Activated CD8-positive, alpha-beta T cell treated with anti-CD3 and anti-CD28 coated beads for 36 hours (primary cell): Measurements from ENCODE around the gene ASCL5. TPM values are rescaled to one million over a fixed set of nuclear protein-coding genes. Genes with fewer than 3 reads are reported as not detected.

Experiments
- ATAC-seq: fragments of 200-7000 bp; cut with Tn5 transposase; one replicate; pipeline ENCODE4 v1.10.0; 2021; ENCODE audit warnings: mild to moderate bottlenecking, moderate library complexity
- CTCF ChIA-PET: fragments of 350-600 bp; sonication (Branson Sonifier 250); formaldehyde crosslinking; loops from one replicate; lab custom pipeline; 2021; ENCODE audit warnings: antibody characterized with exemption; lab: Charles Lee
- POLR2A ChIA-PET: fragments of 350-600 bp; sonication (Branson Sonifier 250); formaldehyde crosslinking; loops from one replicate; lab custom pipeline; 2021; ENCODE audit warnings: antibody characterized with exemption; lab: Charles Lee
- DNase-seq: peaks from one replicate; pipeline ENCODE4 v3.0.0-alpha.2; 2020
- H3K27ac Mint-ChIP-seq: one replicate; pipeline ENCODE4 v1.8.0; 2021; ENCODE audit warnings: mild to moderate bottlenecking, mixed read lengths
- H3K27me3 Mint-ChIP-seq: one replicate; pipeline ENCODE4 v1.8.0; 2021; ENCODE audit warnings: mixed read lengths
- H3K36me3 Mint-ChIP-seq: one replicate; pipeline ENCODE4 v1.8.0; 2021; ENCODE audit warnings: low read depth, mixed read lengths
- H3K4me1 Mint-ChIP-seq: one replicate; pipeline ENCODE4 v1.8.0; 2021; ENCODE audit warnings: low read depth, mixed read lengths
- H3K4me3 Mint-ChIP-seq: one replicate; pipeline ENCODE4 v1.8.0; 2021; ENCODE audit warnings: mild to moderate bottlenecking, moderate library complexity, mixed read lengths
- H3K9me3 Mint-ChIP-seq: one replicate; pipeline ENCODE4 v1.8.0; 2021; ENCODE audit warnings: mixed read lengths
- CTCF ChIP-seq: fragments of 200-600 bp; IDR thresholded peaks from one replicate; pipeline ENCODE4 v1.8.0; 2022; ENCODE audit warnings: antibody characterized with exemption, mild to moderate bottlenecking
- intact Hi-C: fragments of 100-400 bp; cut with micrococcal nuclease; formaldehyde crosslinking; loops from one replicate; pipeline ENCODE4 v1.10.0; 2022
- total RNA-seq, 2 experiments: library from RNA; stranded (reverse); gene quantifications; one replicate each; pipeline ENCODE4 v1.2.3, GENCODE V29; 2021

The ASCL5 gene
- total RNA-seq, 2 experiments from 2014 or later = 0.29 to 0.36 TPM

GRCh38 chr1:201157949-201158348, 31.0 kb upstream of the ASCL5 start:
- DNase-seq (no peak), ATAC-seq (no peak)
- ChIA-PET CTCF (interaction anchor here (1.0 to 1.8 kb wide), 5 partner anchors 8 to 65 kb away, joined by 3 to 10 read pairs (median 6); no protein-coding TSS in a partner anchor), POLR2A (interaction anchor here (1.4 kb wide), 1 partner anchor 13 kb away, joined by 3 read pairs; no protein-coding TSS in a partner anchor)
- H3K4me3 Mint-ChIP-seq = no peak overlapping the region
- H3K4me1 Mint-ChIP-seq = peaks cover 10% of the 10 kb centered on the region
- peaks cover 18% of the 10 kb centered on the region for H3K27me3 Mint-ChIP-seq
- intact Hi-C loops = no loop called here
- no peak overlapping the region for H3K27ac Mint-ChIP-seq
- no peaks in the 10 kb centered on the region for H3K36me3 Mint-ChIP-seq
- no peak for TF ChIP-seq CTCF
- no peaks in the 10 kb centered on the region for H3K9me3 Mint-ChIP-seq

- no peak for DNase-seq
- no peak for TF ChIP-seq CTCF
- Mint-ChIP-seq H3K4me1 (peaks cover 17% of the 10 kb centered on the region), H3K36me3 (no peaks in the 10 kb centered on the region), H3K9me3 (no peaks in the 10 kb centered on the region), H3K27ac (no peak overlapping the region), H3K4me3 (no peak overlapping the region), H3K27me3 (peaks cover 18% of the 10 kb centered on the region)
- POLR2A ChIA-PET = interaction anchor here (4.8 kb wide), 1 partner anchor 14 kb away, joined by 24 read pairs; no protein-coding TSS in a partner anchor
- ATAC-seq = no peak
- CTCF ChIA-PET = interaction anchor here (1.0 to 2.1 kb wide), 3 partner anchors 10 to 66 kb away, joined by 3 to 8 read pairs (median 3); no protein-coding TSS in a partner anchor
- intact Hi-C loops = no loop called here
Observed at GRCh38 chr1:201156819-201157218, 29.8 kb upstream of the ASCL5 start.

GRCh38 chr1:201156346-201156745, 29.4 kb upstream of the ASCL5 start:
- H3K27me3 Mint-ChIP-seq = peaks cover 18% of the 10 kb centered on the region
- TF ChIP-seq CTCF = no peak
- POLR2A ChIA-PET = interaction anchor here (4.8 kb wide), 1 partner anchor 14 kb away, joined by 24 read pairs; no protein-coding TSS in a partner anchor
- H3K4me3 Mint-ChIP-seq = no peak overlapping the region
- CTCF ChIA-PET = interaction anchor here (1.0 to 2.1 kb wide), 3 partner anchors 10 to 37 kb away, joined by 3 to 8 read pairs (median 4); no protein-coding TSS in a partner anchor
- H3K4me1 Mint-ChIP-seq = peaks cover 17% of the 10 kb centered on the region
- no peaks in the 10 kb centered on the region for H3K36me3 Mint-ChIP-seq
- ATAC-seq (no peak), DNase-seq (no peak)
- no peaks in the 10 kb centered on the region for H3K9me3 Mint-ChIP-seq
- intact Hi-C loops = no loop called here
- no peak overlapping the region for H3K27ac Mint-ChIP-seq

GRCh38 chr1:201155354-201155753, 28.4 kb upstream of the ASCL5 start:
- Mint-ChIP-seq H3K4me1 (peaks cover 17% of the 10 kb centered on the region), H3K9me3 (no peaks in the 10 kb centered on the region), H3K27ac (no peak overlapping the region), H3K36me3 (peaks cover 6% of the 10 kb centered on the region), H3K27me3 (peaks cover 17% of the 10 kb centered on the region), H3K4me3 (no peak overlapping the region)
- DNase-seq (no peak), ATAC-seq (no peak)
- intact Hi-C loops = no loop called here
- ChIA-PET CTCF (interaction anchor here (1.3 to 2.1 kb wide), 3 partner anchors 14 to 36 kb away, joined by 4 to 8 read pairs (median 4); no protein-coding TSS in a partner anchor), POLR2A (interaction anchor here (0.9 to 4.8 kb wide), 3 partner anchors 9 to 130 kb away, joined by 3 to 24 read pairs (median 3); no protein-coding TSS in a partner anchor)
- TF ChIP-seq CTCF = no peak
